Stimulated activated CD8-positive, alpha-beta memory T cell treated with anti-CD3 and anti-CD28 coated beads, Interleukin-15, amount 100 ng/mL, for 24 hours (primary cell): Measurements from ENCODE around the gene CDKAL1.
"Not testable (repeated sequence)": the region's sequence is repeated elsewhere in the genome, so short reads cannot be mapped to it uniquely, and the experiment has no call there.

ENCODE experiments used
- DNase-seq: peaks from one replicate; pipeline ENCODE4 v3.0.0-alpha.2; 2020; ENCODE audit warnings: low read depth

The CDKAL1 gene

DNA sequence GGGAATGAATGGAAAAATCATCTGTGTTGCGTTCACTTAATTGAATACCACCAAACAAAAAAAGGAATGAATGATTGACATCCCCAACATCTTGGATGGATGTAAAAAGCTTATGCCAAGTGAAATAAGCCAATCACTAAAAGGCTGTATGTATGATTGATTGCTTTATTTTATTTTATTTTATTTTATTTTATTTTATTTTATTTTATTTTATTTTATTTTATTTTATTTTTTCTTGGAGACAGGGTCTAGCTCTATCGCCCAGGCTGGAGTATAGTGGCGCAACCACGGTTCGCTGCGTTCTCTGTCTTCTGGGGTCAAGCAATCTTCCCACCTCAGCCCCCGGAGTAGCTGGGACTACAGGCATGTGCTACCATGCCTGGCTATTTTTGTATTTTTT lies 263.3 kb downstream of the CDKAL1 start:
- no peak for DNase-seq

DNA sequence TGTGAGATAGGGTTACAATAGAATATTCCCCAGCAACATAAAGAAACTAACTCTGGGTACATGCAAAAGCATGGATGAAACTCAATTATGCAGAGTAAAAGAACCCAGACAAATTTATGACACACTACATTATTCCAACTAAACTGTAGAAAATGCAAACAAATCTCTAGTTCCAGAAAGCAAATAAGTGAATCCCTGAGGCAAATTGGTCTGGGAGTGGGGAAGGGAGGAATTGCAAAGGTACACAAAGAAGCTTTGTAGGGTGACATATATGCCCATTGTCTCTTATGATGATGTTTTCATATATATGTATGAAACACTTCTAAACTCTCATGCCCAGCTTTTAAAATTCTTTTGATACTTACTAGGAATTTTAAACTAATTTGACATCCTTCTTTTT lies 266.0 kb downstream of the CDKAL1 start:
- no peak for DNase-seq

DNA sequence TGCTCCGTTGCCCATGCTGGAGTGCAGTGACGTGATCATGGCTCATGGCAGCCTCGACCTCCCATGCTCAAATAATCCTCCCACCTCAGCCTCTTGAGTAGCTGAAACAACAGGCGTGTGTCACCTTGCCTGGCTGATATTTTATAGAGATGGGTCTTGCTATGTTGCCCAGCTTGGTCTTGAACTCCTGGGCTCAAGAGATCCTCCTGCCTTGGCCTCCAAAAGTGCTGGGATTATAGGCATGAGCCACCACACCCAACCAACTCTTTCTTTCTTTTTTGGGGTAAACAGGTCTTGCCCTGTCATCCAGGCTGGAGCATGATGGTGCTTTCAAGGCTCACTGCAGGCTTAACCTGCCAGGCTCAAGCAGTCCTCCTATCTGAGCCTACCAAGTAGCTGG lies 266.4 kb downstream of the CDKAL1 start:
- no peak for DNase-seq

DNA sequence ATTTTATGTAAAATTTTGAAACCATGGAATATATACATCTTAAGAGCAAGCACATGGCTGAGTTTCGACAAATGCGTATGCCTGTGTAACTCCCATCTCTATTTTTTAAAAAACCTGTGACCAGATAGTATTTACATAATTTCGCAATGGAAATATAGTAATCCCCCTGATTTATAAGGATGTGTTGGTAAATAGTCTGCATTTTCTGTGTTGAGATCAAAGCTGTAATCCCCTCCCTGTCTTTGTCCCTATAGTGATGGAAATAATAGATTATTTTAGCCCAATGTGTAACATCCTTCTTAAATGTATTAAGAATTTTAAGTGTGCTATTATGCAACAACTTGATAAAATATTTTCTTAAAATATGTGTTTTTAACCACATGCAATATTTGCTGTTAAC lies 267.3 kb downstream of the CDKAL1 start:
- no peak for DNase-seq

DNA sequence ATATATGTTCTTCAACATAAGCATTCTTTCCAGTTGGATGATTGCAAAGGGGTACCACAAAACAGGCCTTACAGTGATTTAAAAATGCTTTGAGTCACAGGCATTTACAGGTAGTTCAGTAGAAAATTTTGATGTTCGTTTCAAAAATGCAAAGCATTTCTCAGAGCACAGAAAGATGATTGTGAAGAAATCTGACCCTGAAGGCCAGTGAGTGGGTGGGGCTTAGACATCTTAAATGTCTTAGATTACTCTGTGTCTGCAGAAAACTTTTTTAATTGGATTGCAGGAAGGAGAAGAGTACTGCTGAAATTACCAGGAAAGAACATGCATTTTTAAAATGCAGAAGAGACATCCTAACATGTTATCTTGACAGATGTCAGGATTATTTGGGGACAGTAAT lies 268.3 kb downstream of the CDKAL1 start:
- no peak for DNase-seq

DNA sequence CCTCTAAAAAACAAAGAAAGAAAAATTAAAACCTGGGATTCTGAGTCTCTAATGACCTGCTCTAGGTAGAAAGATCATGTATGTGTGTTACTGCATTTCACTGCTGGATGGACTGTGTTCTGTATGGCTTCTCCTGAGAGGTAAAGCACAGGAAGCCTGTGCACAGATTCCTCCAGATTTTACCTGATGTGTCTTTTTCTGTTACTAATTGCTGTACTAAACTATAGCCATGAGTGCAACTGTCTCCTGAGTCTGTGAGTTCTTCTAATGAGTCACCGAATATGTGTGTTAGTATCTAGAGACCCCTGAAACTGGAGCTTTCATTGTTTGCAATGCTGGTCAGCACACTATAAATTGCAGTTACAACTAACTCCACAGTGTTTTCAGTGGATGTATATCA lies 270.8 kb downstream of the CDKAL1 start:
- no peak for DNase-seq

DNA sequence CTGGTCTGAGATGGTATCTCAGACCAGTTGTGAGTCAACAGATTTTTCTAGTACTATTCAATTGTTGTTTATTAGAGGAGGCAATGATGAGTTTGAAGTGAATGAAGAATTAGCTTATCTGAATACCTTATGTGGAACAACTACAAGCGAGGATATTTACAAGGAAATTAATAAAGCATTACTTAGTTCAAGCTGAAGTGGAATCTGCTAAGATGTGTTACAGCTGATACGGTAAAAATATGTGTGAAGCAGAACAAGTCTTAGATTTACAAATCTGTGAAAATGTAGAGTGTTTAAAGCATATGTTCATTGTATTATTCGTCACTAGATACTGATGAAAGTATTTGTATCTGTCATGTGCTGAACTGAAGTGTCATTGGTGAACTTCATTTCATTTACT lies 272.4 kb downstream of the CDKAL1 start:
- no peak for DNase-seq

DNA sequence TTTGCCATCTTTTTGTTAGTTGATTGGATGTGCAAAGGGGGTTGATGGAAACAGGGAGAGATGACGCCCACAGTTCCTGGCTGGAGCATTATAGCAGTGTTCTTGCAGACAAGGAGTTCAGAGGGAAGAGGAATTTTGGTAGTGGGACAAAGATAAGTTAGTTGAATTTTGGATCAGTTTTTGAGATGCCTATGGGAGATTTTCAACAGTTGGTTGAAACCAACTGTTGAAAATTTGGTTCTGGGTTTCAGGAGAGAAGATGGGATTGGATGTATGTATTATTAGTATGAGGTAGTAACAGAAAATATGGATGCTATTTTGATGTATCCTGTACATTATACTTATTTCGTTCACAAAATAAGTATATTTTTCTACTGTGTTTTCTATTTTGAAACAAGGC lies 274.2 kb downstream of the CDKAL1 start:
- no peak for DNase-seq

DNA sequence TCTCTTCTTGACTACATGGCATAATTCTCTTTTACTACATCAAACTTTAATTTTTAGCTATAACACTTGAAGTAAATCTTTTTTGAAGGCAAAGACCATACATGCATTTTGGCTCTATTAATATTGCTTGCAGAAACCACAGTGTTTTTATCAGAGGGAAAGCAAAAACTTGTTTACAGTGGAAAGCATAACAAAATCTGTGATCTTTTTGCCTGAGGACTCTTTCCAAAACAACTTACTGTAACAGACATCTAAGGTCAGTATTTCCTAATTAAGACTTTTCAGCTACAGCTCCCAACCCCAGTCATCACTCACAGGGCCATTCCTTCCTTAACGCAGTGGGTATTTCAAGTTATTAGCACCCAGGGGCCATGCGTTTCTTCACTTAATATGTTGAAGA lies 274.7 kb downstream of the CDKAL1 start:
- no peak for DNase-seq

DNA sequence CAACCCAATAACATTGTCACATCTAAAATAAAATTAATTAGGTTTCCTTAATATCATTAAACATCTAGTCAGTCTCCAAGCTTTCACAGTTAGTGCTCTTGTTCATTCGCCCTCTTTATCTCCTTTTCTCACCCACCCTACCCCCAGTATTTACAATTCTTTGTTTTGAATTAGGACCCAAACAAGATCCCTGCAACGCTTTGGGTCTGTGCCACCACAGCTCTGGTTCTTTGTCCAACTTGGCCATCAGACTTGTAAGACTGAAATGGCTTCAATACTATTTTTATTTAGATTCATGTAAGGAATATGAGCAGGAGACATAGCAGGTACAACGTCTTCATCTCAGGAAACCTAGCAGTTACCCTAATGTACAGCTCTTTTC lies 276.5 kb downstream of the CDKAL1 start:
- no peak for DNase-seq

DNA sequence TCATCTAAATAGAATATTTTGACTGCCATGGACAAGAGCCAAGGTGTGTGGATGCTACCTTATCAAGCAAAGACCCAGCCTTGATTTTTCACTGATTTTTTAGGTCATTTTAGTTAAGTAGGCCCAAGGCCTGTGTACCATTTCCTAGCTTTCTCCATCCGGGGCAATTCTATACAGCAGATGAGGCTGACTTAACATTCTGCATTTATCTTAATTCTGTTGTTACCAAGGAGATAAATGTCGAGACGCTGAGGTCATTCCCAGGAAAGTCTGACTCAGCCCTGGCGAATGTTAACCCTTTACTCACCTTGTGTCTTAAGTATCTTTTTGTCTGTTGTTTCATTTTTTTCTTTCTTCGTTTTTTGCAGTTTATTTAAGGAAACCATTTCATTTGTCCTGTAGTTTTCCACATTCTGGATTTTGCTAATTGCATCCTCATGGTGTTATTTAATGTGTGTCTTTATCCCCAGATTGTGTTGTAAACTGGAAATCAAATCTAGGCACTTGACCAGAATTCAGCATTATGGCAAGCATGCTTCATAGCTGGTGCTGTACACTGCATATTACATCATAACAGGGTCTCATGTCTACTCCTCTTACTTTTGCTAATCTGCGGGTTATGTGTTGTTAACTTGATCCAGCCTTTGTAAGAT lies 277.0 kb downstream of the CDKAL1 start:
- no peak for DNase-seq

DNA sequence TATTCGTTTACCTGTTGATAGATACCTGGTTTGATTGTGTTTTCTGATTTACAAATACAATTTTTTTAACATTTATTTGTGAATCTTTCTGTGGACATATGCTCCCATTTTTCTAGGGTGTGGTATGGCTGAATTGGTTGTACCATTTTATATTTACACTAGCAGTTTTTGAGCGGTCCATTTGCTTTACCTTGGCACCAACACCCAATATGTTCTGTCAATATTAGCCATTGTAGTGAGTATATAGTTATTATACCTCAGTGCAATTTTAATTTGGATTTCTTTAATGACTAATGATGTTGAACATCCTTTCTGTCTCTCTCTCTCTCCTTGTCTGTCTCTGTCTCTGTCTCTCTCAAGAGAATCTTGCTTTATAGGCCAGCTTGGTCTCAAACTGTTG lies 278.5 kb downstream of the CDKAL1 start:
- DNase-seq, result no peak

DNA sequence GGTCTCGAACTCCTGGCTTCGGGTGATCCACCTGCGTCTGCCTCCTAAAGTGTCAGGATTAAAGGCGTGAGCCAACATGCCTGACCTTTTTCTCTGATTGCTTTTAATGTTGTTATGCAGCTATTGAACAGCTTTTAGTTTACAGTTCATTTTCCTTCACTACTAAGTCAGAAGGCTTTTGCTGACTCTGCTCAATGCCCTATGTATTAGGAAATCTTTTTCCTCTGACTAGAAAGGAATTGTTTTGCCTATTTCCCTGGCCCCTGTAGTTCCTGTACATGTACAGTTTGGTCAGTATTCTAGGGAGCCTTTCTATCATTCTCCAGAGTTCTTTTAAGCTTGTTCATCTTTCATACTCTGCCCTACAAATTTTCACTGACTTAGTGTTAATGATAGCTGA lies 280.2 kb downstream of the CDKAL1 start:
- DNase-seq, result no peak

DNA sequence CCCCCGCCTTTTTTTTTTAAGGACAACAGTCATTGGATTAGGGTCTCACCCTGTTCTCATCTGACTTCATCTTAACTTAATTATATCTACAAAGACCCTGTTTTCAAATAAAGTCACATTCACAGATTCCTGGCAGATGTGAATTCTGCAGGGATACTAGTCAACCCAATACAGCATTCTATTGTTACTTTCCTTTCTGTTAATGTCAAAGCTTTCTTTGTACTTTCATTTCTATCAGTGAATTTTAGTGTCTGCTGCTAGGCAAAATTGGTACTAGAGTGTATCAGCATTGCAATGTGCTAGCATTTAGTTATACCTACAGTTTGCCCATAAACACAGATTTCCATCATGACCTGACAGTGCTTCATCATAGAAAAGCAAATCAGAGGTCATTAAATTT lies 281.9 kb downstream of the CDKAL1 start:
- no peak for DNase-seq

DNA sequence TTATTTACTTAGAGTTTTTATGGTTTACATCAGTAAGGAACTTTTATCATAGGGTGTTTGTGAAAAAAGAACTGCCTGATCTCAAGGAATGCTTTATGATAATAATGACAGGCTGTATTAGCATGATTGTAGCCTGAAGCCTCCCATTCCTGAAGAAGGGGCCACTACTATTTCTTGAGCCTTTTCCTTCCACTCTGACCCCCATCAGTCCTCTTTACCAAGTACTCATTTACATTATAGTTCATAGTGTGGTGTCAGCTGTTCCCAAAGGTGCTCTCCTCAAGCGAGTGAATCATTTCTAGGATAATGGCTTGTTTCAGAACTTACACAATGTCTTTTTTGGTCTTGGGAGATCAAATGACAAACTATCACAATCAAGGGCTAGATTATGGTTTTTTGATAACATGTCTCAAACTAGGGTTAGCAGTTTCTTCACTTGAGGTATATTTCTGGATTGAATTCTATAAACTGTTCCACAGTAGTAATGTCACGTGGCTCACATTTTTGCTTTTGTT lies 283.6 kb downstream of the CDKAL1 start:
- DNase-seq, result no peak

DNA sequence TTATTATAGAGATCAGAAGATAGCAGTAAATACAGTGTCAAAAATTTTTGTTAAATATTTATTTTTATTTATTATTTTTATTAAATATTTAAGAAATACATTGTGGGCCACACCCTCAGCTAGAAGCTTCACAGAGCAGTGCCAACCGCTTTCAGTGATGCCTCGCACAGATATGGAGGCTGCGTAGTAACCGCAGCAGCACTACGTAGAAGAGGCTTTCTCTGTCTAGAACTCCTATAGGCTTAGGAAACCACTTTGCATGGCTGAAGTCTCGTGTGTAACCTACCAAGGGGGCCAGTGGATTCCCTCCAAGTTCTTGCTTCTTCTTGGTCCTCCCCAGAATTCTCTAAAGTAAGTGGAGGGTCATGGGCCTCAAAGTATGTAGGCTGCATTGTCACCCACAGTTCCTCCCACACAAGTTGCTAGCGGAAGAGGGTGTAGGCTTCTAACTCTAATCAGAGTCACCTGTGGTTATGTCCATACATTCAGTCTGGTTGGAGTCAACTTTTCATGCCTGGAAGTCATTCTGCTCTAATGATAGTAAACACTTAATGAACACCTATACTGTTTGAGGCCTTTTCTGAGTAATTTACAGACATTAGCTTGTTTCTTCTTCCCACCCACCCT lies 285.6 kb downstream of the CDKAL1 start:
- DNase-seq, result no peak

DNA sequence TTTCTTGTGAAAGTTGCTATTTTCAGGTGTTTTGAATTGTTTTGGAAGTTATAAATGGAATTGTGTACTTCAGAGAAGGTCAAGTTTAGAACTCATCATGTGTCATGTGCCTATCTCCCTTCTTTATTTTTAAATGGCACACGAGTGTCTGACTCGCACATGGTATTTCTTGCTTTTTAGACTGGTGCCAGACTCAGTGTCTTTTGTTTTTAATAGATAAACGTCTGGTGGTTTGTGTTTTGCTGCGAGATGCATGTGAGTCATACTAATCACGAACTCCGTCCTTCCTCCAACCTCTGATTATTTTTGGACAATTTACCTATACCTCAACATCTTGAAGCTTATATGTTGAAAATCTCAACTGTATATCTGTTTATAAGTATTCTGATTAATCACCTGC lies 292.1 kb downstream of the CDKAL1 start:
- no peak for DNase-seq

DNA sequence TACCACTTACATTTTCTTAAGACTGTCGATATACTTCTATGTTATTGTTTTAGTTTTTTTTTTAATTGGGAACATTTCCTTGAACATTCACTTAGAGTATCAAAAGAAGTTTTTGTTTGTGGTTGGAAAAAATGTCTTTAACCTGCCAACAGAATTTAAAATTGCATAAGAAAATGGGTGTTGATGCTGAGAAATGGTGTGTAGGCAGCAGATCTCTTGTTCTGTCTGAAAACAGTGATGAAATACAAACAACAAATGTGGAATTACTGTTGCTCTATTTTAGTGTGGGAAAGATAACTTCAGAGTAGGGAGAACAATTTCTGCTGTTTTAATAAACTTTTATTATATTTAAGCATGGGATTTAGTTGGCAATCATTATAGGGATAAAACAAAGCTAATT lies 293.5 kb downstream of the CDKAL1 start:
- no peak for DNase-seq

DNA sequence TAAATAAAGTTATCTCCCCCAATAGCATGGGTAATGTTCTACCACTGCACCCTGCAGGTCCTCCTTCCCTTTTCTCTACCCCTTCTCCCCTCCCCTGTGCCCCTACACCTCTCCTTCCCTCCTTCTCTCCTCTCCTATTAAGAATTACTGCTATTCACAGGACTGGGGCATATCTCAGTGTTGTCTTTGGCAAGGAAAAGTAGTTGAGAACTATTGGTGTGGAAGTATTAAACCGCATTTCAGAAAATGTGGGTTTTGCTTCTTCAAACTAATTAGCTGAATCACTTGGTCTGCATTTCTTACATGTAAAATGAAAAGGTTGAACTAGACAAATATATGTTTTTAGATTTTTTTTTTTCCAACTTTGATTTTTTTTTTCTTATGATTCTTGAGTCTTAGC lies 296.3 kb downstream of the CDKAL1 start:
- no peak for DNase-seq

DNA sequence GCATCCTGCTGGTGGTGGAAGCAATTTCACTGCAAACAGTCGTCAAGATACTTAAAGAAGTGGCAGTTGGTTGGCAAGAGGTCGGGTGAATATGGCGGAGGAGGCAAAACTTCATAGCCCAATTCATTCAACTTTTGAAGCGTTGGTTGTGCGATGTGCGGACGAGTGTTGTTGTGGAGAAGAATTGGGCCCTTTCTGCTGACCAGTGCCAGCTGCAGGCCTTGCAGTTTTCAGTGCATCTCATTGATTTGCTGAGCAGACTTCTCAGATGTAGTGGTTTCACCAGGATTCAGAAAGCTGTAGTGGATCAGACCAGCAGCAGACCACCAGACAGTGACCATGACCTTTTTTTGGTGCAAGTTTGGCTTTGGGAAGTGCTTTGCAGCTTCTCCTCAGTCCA lies 297.0 kb downstream of the CDKAL1 start:
- DNase-seq, result not testable (repeated sequence)

DNA sequence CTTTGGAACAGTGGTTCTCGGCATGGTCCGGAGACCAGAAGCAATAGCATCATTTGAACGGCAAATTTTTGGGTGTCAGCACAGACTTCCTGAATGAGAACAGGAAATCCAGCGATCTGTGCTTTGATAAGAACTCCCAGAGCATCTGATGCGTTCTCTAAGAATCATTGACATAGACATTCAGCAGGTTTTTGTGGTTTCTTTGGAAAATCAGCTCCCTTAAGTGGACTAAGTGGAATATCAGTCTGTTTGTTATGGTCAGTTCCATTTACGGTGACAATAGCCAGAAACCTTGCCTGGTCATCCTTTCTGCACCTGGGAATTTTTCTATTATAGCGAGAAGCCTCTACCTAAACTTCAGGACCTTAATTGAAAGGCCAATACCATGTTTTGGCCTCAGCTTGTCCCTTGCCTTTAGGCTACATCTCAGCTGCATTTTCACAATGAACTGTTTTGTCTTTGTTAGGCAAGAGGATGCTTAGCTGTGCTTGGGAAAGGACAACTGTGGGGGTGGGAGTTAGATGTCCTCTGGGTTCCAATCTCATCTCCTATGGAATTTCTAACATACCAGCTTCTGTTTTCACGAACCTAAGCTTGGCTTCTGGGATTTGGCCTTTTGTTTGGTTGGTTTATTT lies 299.7 kb downstream of the CDKAL1 start:
- DNase-seq, result no peak

DNA sequence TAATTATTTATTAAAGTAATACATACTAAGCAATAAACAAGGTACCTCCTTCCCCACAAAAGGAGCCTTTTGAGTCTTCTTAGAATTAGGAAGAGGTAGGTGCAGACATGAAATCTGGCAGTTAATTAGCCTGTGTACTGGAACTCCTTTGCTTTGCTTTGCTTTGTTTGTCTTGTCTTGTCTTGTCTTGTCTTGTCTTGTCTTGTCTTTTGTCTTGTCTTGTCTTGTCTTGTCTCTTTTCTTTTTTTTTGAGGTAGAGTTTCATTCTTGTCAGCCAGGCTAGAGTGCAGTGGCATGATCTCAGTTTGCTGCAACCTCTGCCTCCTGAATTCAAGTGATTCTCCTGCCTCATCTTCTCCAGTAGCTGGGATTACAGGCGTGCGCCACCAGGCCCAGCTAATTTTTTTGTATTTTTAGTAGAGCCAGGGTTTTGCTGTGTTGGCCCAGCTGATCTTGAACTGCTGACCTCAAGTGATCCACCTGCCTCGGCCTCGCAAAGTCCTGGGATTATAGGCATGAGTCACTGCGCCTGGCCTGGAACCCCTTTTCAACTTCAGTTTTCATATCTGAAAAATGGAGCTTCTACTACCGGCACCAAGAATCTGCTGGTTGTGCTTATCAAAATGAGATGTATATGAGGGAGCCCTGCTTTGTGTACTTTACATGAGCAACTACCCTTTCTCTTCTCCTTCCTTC lies 301.2 kb downstream of the CDKAL1 start:
- no peak for DNase-seq

DNA sequence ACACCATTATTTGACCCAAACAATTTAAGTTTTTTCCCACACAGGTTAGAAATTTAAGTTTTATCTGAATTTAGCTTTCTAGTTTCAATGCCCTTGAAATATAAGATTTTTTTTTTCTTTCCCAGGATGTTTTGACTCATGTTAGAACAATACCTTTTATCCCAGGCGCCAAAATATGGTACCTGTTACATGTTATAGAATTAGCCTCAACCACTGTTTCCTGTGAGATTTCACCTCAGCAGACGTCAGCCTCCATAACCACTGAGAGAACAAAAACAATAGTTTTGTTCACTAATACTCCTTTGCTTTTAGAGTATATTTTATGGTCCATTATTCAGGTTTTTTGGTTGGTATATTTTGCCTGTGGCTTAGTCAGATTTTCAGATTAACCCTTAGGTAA lies 302.9 kb downstream of the CDKAL1 start:
- no peak for DNase-seq
